HG03439 (cell line): Measurements from ENCODE around the gene CD96.

Experiments used
- ATAC-seq: cut with Tn5 transposase; IDR thresholded peaks from one replicate; pipeline ENCODE4 v1.9.1; 2021; ENCODE audit warnings: mild to moderate bottlenecking, moderate library complexity; ENCODE audit not compliant: unreplicated experiment

The CD96 gene

GRCh38 chr3:111592936-111593335 is 50.9 kb downstream of the CD96 start:
- ATAC-seq, result no peak

DNA sequence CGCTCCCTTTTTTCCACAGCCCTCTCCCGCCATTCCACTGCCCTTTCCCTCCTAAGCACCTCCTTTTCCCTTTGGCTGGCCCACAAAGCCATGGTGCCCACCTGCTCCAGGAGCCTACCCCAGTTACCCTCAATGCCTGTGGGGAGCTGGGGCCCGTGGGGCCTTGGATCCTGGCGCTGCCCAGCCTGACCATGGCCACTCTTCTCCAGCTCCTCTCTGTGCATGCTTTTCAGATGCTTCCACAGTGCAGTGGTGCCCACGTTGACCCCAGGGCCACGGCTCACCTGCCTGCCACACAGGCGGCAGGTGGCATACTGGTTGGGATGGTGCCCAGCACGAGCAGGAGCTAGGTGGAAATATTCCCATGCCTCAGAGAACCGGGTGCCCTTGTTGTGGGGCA is 51.7 kb downstream of the CD96 start:
- no peak for ATAC-seq

DNA sequence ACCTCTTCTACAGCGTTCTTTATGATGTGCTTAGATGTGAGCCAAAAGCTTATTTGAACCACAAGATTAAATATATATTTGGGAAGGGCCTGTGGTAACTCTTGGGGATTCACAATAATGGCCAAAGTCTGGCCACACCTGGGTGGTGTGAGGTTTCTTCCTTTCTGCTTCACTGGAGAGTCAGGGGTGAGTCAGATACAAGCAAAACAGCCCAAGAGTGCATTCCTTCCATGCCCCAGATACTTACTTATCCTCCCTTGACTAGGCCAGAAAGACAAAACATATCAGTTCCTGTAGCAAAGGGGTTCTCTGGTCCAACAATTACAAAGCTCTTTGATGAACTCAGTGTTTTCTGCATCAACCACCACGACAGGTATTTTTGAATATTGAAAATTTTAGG is 52.2 kb downstream of the CD96 start:
- no peak for ATAC-seq

- no peak for ATAC-seq
Measured at GRCh38 chr3:111594781-111595180, 52.8 kb downstream of the CD96 start.

DNA sequence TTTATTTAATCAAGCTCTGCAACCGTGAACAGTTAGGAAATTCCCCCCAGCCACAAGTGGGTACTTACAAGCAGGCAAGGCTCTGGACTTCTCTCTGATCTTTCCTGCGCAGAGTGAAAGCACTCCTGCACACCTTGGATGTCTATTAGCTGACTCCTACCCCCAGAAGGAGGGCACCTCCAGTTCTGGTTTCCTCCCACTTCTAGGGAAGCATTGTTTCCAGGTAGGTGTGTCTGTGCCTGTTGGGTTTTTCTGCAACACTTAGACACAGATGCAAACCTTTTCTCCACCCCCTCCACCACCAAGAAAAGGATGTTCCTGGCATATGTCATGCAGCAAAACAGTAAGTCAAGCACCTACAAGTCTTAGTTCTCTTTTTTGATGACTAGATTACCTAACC is 53.2 kb downstream of the CD96 start, which contains the start of gene ZBED2:
Gene ZBED2 (minus strand): TSS at position 115 of the 400 bp plus-strand sequence. CDS start 1,145 bp downstream, outside the sequence.
- ATAC-seq, result no peak

DNA sequence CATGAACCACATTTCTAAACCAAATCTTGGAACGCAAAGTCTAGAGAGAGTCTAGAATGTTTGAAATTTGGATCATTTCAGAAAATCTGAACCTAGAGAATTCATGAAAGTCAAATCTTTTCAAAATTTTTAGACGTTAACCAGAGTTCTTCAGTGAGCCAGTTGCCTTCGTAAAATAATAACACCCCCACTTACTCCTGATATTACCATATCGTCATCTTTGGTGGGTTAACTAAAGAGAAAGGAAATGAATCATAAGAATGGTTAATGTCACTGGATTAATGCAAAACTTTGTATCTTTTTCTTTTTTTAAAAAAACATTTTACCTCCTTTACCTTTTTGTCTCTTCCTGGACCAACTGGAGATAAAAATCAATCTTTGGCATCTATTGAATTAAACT is 54.3 kb downstream of the CD96 start:
- no peak for ATAC-seq

DNA sequence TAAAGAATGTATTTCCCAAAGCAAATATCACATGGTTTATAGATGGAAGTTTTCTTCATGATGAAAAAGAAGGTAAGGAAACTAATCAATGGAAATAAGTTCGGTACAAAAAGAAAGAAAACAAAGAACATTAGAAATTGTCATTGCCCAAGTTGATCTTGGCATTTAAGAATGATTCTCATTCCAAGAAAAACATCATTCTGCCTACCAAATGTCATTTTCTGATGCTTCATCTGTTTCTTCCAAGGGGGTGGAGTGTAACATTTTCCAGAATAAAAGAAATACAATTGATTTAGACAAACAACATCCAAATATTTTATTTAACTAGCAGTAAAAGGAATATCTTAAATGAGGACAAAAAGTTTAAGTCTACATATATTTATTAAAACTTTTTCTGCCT is 56.1 kb downstream of the CD96 start:
- ATAC-seq, result no peak

GRCh38 chr3:111598552-111598951 is 56.6 kb downstream of the CD96 start:
- ATAC-seq, result no peak

DNA sequence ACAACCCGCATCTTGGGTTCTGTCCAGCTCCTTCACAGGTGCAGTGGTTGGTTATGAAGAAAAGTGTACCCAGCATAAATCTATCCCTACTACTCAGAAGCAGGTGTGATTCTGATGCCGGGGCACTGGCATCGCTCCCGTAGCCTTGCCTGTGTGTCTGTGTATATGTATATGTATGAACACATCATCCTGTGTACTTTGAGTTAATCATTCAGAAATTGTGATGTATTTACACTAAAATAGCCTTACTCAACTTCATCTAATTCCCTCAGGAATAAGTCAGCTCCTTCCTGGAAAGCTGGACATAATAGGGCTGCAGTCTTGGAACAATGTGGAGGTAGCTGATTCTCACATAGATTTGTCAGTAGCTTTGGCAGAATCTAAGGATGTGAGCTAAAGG is 59.8 kb downstream of the CD96 start:
- ATAC-seq, result no peak

GRCh38 chr3:111603679-111604078 is 61.7 kb downstream of the CD96 start:
- no peak for ATAC-seq

GRCh38 chr3:111604119-111604518 is 62.1 kb downstream of the CD96 start:
- ATAC-seq, result no peak

DNA sequence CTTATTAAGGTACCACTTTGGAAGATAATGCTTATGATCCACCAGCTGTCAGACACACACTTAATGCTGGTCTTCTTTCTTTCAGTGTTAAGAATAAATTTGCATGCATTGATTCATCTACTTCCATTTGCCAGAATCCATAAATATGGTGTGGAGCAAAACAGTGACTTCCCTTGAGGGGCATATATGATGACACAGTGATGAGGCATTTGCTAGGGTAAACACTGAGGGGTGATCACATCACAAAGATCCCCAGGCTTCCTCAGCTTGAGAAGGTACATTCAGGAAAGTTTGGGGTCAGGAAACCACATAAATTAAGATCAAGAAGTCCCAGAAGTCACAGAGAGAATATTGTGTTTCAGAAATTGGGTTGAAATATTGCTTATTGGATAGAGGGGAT is 63.0 kb downstream of the CD96 start:
- ATAC-seq, result no peak

DNA sequence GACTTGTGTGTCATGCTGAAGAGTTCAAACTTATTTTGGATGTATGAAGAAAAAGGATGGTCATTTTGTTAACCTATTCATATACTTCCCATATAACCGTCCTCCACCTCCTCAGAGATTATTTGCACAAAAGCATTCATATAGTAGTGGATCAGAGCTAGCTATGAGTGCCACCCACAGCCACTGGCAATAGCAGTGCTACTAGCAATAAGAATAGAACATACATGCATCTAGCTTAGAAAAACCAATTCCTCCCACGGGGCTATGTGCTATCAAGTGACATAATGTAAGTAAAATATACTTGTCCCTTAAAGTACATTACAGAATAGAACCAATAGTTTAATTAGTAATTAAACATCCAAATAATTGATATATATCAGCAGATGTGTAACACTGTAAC is 63.5 kb downstream of the CD96 start:
- ATAC-seq, result no peak

DNA sequence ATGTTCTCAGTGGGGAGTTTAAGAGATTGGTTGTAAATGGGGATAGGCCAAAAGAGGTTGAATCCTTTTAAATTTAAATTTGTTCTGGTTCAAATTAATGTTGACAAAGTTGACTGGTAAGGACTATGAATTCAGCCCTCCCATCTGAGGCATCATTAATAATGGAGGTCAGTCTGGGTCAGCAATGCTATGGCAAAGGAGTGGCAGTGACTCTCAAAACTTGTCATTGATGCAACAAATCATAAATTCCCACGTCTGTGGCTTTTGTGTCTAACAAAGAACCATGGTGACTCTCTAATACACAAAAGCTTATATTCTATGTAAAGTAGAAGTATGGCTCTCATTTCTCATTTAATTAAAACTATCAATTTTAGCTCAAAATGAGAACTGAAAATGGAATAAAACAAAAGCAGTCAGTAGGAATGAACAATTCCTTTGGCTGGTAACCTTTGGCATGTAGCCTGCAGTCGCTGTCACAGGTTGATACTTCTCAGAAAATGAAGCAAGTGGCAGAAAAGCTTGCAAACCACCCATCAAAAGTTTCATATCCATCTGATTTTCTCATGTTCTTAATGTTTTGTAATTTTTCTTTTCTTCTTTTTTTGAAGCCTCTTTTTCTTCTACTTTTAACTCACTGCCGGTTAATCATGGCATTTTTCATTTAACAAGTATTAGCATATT is 65.4 kb downstream of the CD96 start:
- no peak for ATAC-seq

DNA sequence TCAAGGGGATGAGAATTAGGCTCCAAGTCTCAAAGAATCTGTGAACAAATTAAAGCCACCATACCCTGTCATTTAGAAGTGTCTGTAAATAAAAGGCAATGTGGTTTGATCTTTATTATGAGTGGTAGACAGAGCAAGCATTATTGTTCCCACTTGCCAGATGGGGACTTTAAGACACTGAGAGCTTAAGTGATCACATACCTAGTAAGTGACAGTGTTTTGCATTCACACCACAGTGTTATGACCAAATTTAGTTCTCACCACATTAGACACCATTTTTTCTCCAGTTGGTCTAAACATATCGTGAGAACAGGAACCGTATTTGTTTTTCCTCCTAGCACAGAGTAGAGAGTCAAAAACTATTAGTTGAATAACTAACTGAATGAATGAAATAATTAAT is 66.4 kb downstream of the CD96 start:
- ATAC-seq, result no peak

GRCh38 chr3:111609700-111610099 is 67.7 kb downstream of the CD96 start:
- ATAC-seq, result no peak

DNA sequence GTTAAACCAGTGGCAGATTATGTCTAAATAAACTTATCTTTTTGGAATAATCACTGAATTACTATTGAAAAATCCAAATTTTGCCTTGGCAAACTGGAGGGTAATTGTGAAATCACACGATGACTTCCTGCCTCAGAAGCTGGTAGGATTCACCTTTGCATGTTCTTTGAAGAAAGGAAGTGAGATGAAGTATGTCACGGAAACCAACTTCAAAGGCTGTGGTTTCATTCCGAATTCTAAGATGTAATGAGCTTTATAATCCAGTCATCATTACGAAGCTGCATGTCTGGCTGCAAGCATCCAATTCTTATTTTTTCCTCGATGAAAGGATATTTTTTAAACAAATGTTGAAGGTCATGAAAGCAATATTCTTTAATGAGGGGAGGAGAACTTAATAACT is 68.2 kb downstream of the CD96 start:
- peak; percentile 91 for ATAC-seq

GRCh38 chr3:111610612-111611054 is 68.6 kb downstream of the CD96 start:
- ATAC-seq, result peak; percentile 5

- no peak for ATAC-seq
Measured at GRCh38 chr3:111613294-111613693, 71.3 kb downstream of the CD96 start.

DNA sequence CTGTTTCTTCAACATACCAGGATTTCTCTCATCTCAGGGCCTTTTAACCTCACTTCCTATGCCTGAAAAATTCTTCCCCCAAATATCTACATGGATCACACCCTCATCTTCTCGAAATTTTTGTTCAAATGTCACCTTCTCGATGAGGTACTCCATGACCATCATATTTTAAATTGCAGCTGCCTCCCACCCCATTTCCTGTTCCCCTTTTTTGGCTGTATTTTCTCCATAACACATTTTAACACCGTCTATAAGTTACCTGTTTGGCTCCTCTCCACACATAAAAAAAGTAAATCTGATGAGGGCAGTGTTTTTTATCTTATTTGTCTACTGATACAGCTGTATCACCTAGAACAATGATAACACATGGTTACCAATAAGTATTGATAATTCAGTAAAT is 73.9 kb downstream of the CD96 start:
- no peak for ATAC-seq

GRCh38 chr3:111616417-111617105 is 74.6 kb downstream of the CD96 start:
- peak; percentile 84 for ATAC-seq

DNA sequence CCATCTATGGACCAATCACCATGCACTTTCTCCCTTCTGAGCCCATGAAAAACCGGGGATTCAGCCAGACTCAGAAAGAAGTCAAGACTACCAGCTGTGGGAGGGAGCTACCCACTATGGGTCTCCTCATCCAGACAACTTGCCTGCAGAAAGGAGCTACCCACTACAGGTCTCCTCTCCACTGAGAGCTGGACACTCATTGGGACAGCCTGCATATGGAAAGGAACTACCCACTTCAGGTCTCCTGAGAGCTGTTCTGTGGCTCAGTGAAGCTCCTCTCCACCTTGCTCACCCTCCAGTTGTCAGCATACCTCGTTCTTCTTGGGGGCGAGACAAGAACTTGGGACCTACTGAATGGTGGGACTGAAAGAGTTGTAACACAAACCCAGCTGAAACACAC is 75.4 kb downstream of the CD96 start:
- ATAC-seq, result no peak
